Caco-2 (cell line): ENCODE data around the gene GIMAP4. TPM values are rescaled to one million over a fixed set of nuclear protein-coding genes. Genes with fewer than 3 reads are reported as not detected.

Experiments used
- BruUV-seq: library from RNA; stranded (reverse); fragments of 400-500 nt; replicated peaks from 2 replicates; lab custom pipeline; 2021; lab: Mats Ljungman, UMichigan
- CTCF ChIA-PET: fragments of 300-600 bp; sonication (Branson Sonifier 250); formaldehyde crosslinking; loops from one replicate; lab custom pipeline; 2022; ENCODE audit warnings: antibody characterized with exemption; lab: Charles Lee
- POLR2A ChIA-PET: fragments of 300-600 bp; sonication (Branson Sonifier 250); formaldehyde crosslinking; loops from one replicate; lab custom pipeline; 2022; ENCODE audit warnings: antibody characterized with exemption; lab: Charles Lee
- DNase-seq, 2 experiments: peaks; one replicate each; pipeline versions ENCODE4 v3.0.0 to v3.0.0-alpha.2; 2020 to 2022
- H3K27me3 ChIP-seq: replicated peaks from 2 replicates; pipeline ENCODE4 v1.6.0; 2011; ENCODE audit warnings: low read length; ENCODE audit not compliant: control insufficient read depth, insufficient read depth
- H3K36me3 ChIP-seq: 2 replicates; pipeline ENCODE4 v1.5.1; 2011; ENCODE audit warnings: low read length; ENCODE audit not compliant: control insufficient read depth, insufficient read depth
- H3K4me1 ChIP-seq: fragments of 250-450 bp; sonication (Bioruptor Pico); 2 replicates; pipeline ENCODE4 v1.5.1; 2020; ENCODE audit warnings: mild to moderate bottlenecking
- H3K4me3 ChIP-seq: 2 replicates; pipeline ENCODE4 v1.5.1; 2011; ENCODE audit warnings: low read depth, mild to moderate bottlenecking, control low read depth, low read length
- H3K9me3 ChIP-seq: fragments of 250-450 bp; sonication (Bioruptor Pico); 2 replicates; pipeline ENCODE4 v1.5.1; 2020; ENCODE audit warnings: mild to moderate bottlenecking, moderate library complexity
- H3K27ac Mint-ChIP-seq: one replicate; pipeline ENCODE4 v1.8.0; 2022; ENCODE audit warnings: mixed read lengths; ENCODE audit not compliant: unreplicated experiment
- H3K27me3 Mint-ChIP-seq: one replicate; pipeline ENCODE4 v1.8.0; 2022; ENCODE audit warnings: mixed read lengths; ENCODE audit not compliant: insufficient read depth, unreplicated experiment
- H3K36me3 Mint-ChIP-seq: one replicate; pipeline ENCODE4 v1.8.0; 2022; ENCODE audit warnings: mild to moderate bottlenecking, mixed read lengths; ENCODE audit not compliant: insufficient read depth, unreplicated experiment
- H3K4me1 Mint-ChIP-seq: one replicate; pipeline ENCODE4 v1.8.0; 2022; ENCODE audit warnings: low read depth, mixed read lengths; ENCODE audit not compliant: unreplicated experiment
- H3K4me3 Mint-ChIP-seq: one replicate; pipeline ENCODE4 v1.8.0; 2022; ENCODE audit warnings: mild to moderate bottlenecking, moderate library complexity, mixed read lengths; ENCODE audit not compliant: unreplicated experiment
- H3K9me3 Mint-ChIP-seq: one replicate; pipeline ENCODE4 v1.8.0; 2022; ENCODE audit warnings: mixed read lengths; ENCODE audit not compliant: unreplicated experiment
- CTCF ChIP-seq, 2 experiments: fragments of 200-600 bp in 1 of 2; IDR thresholded peaks; 1 replicate in 1 of 2; 2 replicates in 1 of 2; pipeline versions ENCODE4 v1.5.1 to v1.8.0; 2011 to 2022; ENCODE audit warnings: antibody characterized with exemption in 1 of 2, control low read depth in 1 of 2, inconsistent platforms in 1 of 2, low read depth in 1 of 2, low read length in 1 of 2, mild to moderate bottlenecking in 1 of 2, moderate library complexity in 1 of 2; ENCODE audit not compliant: insufficient read depth in 1 of 2, severe bottlenecking in 1 of 2, unreplicated experiment in 1 of 2
- intact Hi-C: fragments of 100-400 bp; cut with micrococcal nuclease; formaldehyde crosslinking; loops from one replicate; pipeline ENCODE4 v1.10.0; 2022; ENCODE audit not compliant: unreplicated experiment
- total RNA-seq: library from RNA; stranded (reverse); gene quantifications from 2 replicates; pipeline ENCODE4 v1.2.3, GENCODE V29; 2022

GIMAP4 gene
- total RNA-seq, 1 experiment from 2014 or later, result not detected

DNA sequence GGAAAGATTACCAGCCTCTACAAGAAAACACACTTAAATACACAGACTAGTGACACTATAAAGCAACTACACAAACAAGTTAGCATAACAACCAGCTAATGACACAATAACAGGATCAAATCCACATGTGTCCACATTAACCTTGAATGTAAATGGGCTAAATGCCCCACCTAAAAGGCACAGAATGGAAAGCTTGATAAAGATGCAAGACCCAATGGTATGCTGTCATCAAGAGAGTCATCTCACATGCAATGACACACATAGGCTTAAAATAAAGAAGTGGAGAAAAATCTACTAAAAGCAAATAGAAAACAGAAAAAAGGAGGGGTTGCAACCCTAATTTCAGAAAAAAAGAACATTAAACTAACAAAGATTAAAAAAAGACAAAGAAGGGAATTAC, 14.0 kb upstream of the GIMAP4 start:
- H3K36me3 Mint-ChIP-seq, result no peaks in the 10 kb centered on the region
- Histone ChIP-seq H3K9me3 (no peaks in the 10 kb centered on the region; the same call in 1 of the 2 replicates), H3K27me3 (no peaks in the 10 kb centered on the region), H3K4me3 (no peak overlapping the region), H3K36me3 (no peaks in the 10 kb centered on the region), H3K4me1 (no peaks in the 10 kb centered on the region)
- POLR2A ChIA-PET, result interaction anchor here (0.6 kb wide), 1 partner anchor 343 kb away, joined by 4 read pairs; no protein-coding TSS in a partner anchor
- DNase-seq, result no peak
- no peak for TF ChIP-seq CTCF (IDR thresholded peaks at IDR 0.05; ENCODE audit: insufficient read depth in 1 of 2, low read depth in 1 of 2, low read length in 1 of 2, severe bottlenecking in 1 of 2, unreplicated experiment in 1 of 2)
- no TSS peak for BruUV-seq
- intact Hi-C loops, result no loop called here
- H3K4me3 Mint-ChIP-seq, result no peak overlapping the region
- H3K27me3 Mint-ChIP-seq, result peaks cover 10% of the 10 kb centered on the region
- CTCF ChIA-PET, result no interaction called here
- no peaks in the 10 kb centered on the region for H3K4me1 Mint-ChIP-seq
- H3K27ac Mint-ChIP-seq, result no peak overlapping the region
- H3K9me3 Mint-ChIP-seq, result peaks cover 12% of the 10 kb centered on the region

GRCh38 chr7:150556521-150557138, 10.6 kb upstream of the GIMAP4 start:
- peaks cover 29% of the 10 kb centered on the region for H3K9me3 Mint-ChIP-seq
- Histone ChIP-seq H3K36me3 (no peaks in the 10 kb centered on the region), H3K4me1 (no peaks in the 10 kb centered on the region), H3K27me3 (no peaks in the 10 kb centered on the region), H3K9me3 (peaks cover 6% of the 10 kb centered on the region), H3K4me3 (no peak overlapping the region)
- ChIA-PET POLR2A (no interaction called here), CTCF (no interaction called here)
- TF ChIP-seq CTCF (IDR thresholded peaks at IDR 0.05; ENCODE audit: insufficient read depth in 1 of 2, low read depth in 1 of 2, low read length in 1 of 2, severe bottlenecking in 1 of 2, unreplicated experiment in 1 of 2), result no peak
- H3K27ac Mint-ChIP-seq, result no peak overlapping the region
- BruUV-seq, result no TSS peak
- intact Hi-C loops, result no loop called here
- DNase-seq, result no peak
- H3K36me3 Mint-ChIP-seq, result no peaks in the 10 kb centered on the region
- H3K4me1 Mint-ChIP-seq, result no peaks in the 10 kb centered on the region
- H3K4me3 Mint-ChIP-seq, result no peak overlapping the region
- H3K27me3 Mint-ChIP-seq, result peaks cover 10% of the 10 kb centered on the region

GRCh38 chr7:150560486-150560885, 6.7 kb upstream of the GIMAP4 start:
- intact Hi-C loops, result no loop called here
- Mint-ChIP-seq H3K27me3 (no peaks in the 10 kb centered on the region), H3K9me3 (peaks cover 23% of the 10 kb centered on the region), H3K4me1 (no peaks in the 10 kb centered on the region), H3K36me3 (no peaks in the 10 kb centered on the region), H3K27ac (no peak overlapping the region), H3K4me3 (no peak overlapping the region)
- Histone ChIP-seq H3K27me3 (no peaks in the 10 kb centered on the region), H3K36me3 (no peaks in the 10 kb centered on the region), H3K9me3 (peaks cover 6% of the 10 kb centered on the region), H3K4me1 (no peaks in the 10 kb centered on the region), H3K4me3 (no peak overlapping the region)
- ChIA-PET CTCF (no interaction called here), POLR2A (no interaction called here)
- no peak for TF ChIP-seq CTCF (IDR thresholded peaks at IDR 0.05; ENCODE audit: insufficient read depth in 1 of 2, low read depth in 1 of 2, low read length in 1 of 2, severe bottlenecking in 1 of 2, unreplicated experiment in 1 of 2)
- no peak for DNase-seq
- BruUV-seq, result no TSS peak
